A549 (cell line): Measurements from ENCODE around the gene RAB23.

Source experiments
- CTCF ChIP-seq: fragments of >200 bp; sonication (Bioruptor Twin); formaldehyde crosslinking; IDR thresholded peaks from 3 replicates; pipeline ENCODE4 v1.5.1; 2016
- JUN ChIP-seq, 2 experiments: fragments of >200 bp; sonication (Bioruptor Twin); formaldehyde crosslinking; IDR thresholded peaks; 2 replicates in 1 of 2; 3 replicates in 1 of 2; pipeline ENCODE4 v1.6.1; 2016 to 2017
- PBX3 ChIP-seq: IDR thresholded peaks from 2 replicates; pipeline ENCODE4 v1.6.1; 2012
- RAD21 ChIP-seq, 2 experiments: fragments of >200 bp in 1 of 2; sonication (Bioruptor Twin) in 1 of 2; formaldehyde crosslinking in 1 of 2; IDR thresholded peaks in 1 of 2; conservative IDR thresholded peaks in 1 of 2; 2 replicates in 1 of 2; 3 replicates in 1 of 2; pipeline ENCODE4 v1.6.1; 2012 to 2018; ENCODE audit warnings: inconsistent platforms in 1 of 2
- TP53 ChIP-seq: fragments of 250-450 bp; sonication (Bioruptor Pico); IDR thresholded peaks from 2 replicates; pipeline ENCODE4 v1.5.0; 2021; ENCODE audit warnings: mild to moderate bottlenecking, moderate library complexity

GRCh38 chr6:57268294-57268640, 46.2 kb upstream of the RAB23 start:
- TF ChIP-seq CTCF (no peak; the same call in 2 of the 3 replicates), RAD21 (conservative IDR thresholded peaks at IDR 0.05 in 1 of 2, IDR thresholded peaks at IDR 0.05 in 1 of 2) (no peak; a peak in 1 of 5 replicates), TP53 (no peak), PBX3 (no peak), JUN (IDR thresholded peaks at IDR 0.05) (no peak)
